ENCODE results near the gene IL1RN. TPM values are rescaled to one million over a fixed set of nuclear protein-coding genes. Genes with fewer than 3 reads are reported as not detected.

The IL1RN gene, protein sequence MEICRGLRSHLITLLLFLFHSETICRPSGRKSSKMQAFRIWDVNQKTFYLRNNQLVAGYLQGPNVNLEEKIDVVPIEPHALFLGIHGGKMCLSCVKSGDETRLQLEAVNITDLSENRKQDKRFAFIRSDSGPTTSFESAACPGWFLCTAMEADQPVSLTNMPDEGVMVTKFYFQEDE
- total RNA-seq (ENCODE audit: low replicate concordance) = not detected in 2 replicates

DNA sequence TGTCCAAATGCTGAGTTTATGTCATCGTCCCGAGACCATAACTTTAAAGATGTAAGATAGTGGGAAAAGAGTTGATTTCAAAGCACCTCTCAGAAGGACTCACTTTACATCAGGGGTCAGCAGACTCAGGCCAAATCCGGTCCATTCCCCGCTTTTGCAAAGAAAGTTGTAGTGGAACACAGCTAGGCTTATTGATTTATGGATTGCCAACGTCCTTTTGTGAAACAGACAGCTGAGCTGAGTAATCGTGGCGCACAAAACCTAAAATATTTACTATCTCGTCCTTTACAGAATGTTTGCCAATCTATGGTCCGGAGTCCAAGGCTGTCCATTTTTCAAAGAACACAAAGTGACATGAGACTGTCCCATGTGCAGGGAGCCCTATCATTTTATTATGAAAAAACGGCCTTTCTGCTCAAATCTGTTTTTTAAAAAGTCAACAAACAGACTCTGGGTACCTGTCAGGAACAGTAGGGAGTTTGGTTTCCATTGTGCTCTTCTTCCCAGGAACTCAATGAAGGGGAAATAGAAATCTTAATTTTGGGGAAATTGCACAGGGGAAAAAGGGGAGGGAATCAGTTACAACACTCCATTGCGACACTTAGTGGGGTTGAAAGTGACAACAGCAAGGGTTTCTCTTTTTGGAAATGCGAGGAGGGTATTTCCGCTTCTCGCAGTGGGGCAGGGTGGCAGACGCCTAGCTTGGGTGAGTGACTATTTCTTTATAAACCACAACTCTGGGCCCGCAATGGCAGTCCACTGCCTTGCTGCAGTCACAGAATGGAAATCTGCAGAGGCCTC, at the start of gene IL1RN:
Gene IL1RN, plus strand, starts transcription at position 754 of the 801 bp plus-strand sequence. Its CDS starts 27 bp downstream, at position 781.
- no peaks in the 10 kb centered on the region for H3K9me3 ChIP-seq (ENCODE audit: low read depth)
- H3K36me3 ChIP-seq = no peaks in the 10 kb centered on the region
- H3K4me3 Mint-ChIP-seq = no peak within 1 kb of the TSS
- no peak within 1 kb of the TSS for H3K9ac ChIP-seq
- TF ChIP-seq, protein P1, sequence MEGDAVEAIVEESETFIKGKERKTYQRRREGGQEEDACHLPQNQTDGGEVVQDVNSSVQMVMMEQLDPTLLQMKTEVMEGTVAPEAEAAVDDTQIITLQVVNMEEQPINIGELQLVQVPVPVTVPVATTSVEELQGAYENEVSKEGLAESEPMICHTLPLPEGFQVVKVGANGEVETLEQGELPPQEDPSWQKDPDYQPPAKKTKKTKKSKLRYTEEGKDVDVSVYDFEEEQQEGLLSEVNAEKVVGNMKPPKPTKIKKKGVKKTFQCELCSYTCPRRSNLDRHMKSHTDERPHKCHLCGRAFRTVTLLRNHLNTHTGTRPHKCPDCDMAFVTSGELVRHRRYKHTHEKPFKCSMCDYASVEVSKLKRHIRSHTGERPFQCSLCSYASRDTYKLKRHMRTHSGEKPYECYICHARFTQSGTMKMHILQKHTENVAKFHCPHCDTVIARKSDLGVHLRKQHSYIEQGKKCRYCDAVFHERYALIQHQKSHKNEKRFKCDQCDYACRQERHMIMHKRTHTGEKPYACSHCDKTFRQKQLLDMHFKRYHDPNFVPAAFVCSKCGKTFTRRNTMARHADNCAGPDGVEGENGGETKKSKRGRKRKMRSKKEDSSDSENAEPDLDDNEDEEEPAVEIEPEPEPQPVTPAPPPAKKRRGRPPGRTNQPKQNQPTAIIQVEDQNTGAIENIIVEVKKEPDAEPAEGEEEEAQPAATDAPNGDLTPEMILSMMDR (IDR thresholded peaks at IDR 0.05) = no peak
- TF ChIP-seq EZH2 (IDR thresholded peaks at IDR 0.05) = no peak
- TF ChIP-seq EZH2phosphoT487 (IDR thresholded peaks at IDR 0.05) = no peak
- H3K79me2 ChIP-seq (ENCODE audit: low read depth) = no peaks in the 10 kb centered on the region
- H4K20me1 ChIP-seq (ENCODE audit: low read depth) = no peaks in the 10 kb centered on the region
- DNase-seq (ENCODE audit: low spot score) = no peak
- no peak within 1 kb of the TSS for H3K4me3 ChIP-seq
- no peak within 1 kb of the TSS for H3K4me2 ChIP-seq
- H3K4me1 Mint-ChIP-seq = no peaks in the 10 kb centered on the region
- no peaks in the 10 kb centered on the region for H3F3A ChIP-seq (ENCODE audit: low read depth)
- no peak within 1 kb of the TSS for H2AFZ ChIP-seq (replicated peaks)
- H3K27ac ChIP-seq = no peak within 1 kb of the TSS
- H3K27me3 Mint-ChIP-seq (ENCODE audit: insufficient read depth, low read depth) = peaks cover 2% of the 10 kb centered on the region
- no peaks in the 10 kb centered on the region for H3K27me3 ChIP-seq
- no peaks in the 10 kb centered on the region for H3K36me3 Mint-ChIP-seq
- no peaks in the 10 kb centered on the region for H3K9me3 Mint-ChIP-seq
- no peaks in the 10 kb centered on the region for H3K4me1 ChIP-seq
- H3K27ac Mint-ChIP-seq = no peak within 1 kb of the TSS

DNA sequence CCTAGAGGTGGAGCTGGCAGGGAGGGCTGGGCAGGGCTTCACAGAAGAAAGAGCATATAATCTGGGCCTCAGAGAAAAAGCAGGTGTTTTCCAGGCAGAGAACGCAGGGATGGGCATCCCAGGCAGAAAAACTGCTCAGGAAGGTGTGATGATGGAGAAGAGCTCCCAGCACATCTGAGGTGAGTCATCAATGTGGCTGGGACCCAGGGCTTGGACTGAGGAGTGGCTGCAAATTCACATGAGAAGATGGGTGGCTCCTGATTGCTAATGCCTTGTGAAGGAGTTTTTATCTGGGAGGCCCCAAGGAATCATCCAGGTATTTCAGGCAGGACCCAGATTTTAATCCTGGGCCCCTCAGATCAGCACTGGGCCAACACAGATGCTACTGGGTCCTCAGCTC, 49.5 kb upstream of the IL1RN start:
- Mint-ChIP-seq H3K4me3 (no peak overlapping the region), H3K27me3 (ENCODE audit: insufficient read depth, low read depth) (peaks cover 22% of the 10 kb centered on the region), H3K9me3 (no peaks in the 10 kb centered on the region), H3K4me1 (no peaks in the 10 kb centered on the region), H3K27ac (no peak overlapping the region), H3K36me3 (no peaks in the 10 kb centered on the region)
- Histone ChIP-seq H3K4me2 (no peak overlapping the region), H3F3A (ENCODE audit: low read depth) (no peaks in the 10 kb centered on the region), H3K36me3 (no peaks in the 10 kb centered on the region), H3K9me3 (ENCODE audit: low read depth) (no peaks in the 10 kb centered on the region), H3K9ac (no peak overlapping the region), H4K20me1 (ENCODE audit: low read depth) (no peaks in the 10 kb centered on the region), H3K4me1 (no peaks in the 10 kb centered on the region), H3K27ac (no peak overlapping the region), H3K79me2 (ENCODE audit: low read depth) (no peaks in the 10 kb centered on the region), H3K4me3 (no peak overlapping the region), H3K27me3 (peaks cover 29% of the 10 kb centered on the region), H2AFZ (replicated peaks) (no peak overlapping the region)
- TF ChIP-seq, protein P1 (IDR thresholded peaks at IDR 0.05) = no peak
- no peak for TF ChIP-seq EZH2phosphoT487 (IDR thresholded peaks at IDR 0.05)
- no peak for TF ChIP-seq EZH2 (IDR thresholded peaks at IDR 0.05)
- no peak for DNase-seq (ENCODE audit: low spot score)

DNA sequence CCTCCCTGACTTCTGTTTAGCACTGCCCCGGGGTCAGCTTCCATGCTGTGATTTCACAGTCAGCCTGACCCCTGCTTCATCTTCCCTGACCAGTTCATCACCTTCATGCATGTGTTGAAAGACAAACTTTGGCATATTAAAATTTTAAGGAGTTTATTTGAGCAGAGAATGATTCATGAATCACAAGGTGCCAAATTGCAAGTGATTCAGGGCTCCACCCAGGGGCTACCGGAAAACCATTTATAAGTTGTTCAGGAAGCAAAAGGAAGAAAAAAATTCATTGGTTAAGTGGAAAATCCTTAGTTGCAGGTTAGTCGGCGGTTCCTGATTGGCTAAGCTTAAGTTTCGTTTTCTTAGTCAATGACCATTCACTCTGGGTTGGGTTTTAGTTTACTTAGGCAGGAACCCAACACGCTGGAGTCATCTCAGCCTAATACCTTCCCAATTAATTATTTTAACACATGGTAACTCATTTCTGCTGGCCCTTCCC, 49.0 kb upstream of the IL1RN start:
- Mint-ChIP-seq H3K9me3 (no peaks in the 10 kb centered on the region), H3K4me1 (no peaks in the 10 kb centered on the region), H3K4me3 (no peak overlapping the region), H3K36me3 (no peaks in the 10 kb centered on the region), H3K27ac (no peak overlapping the region), H3K27me3 (ENCODE audit: insufficient read depth, low read depth) (peaks cover 22% of the 10 kb centered on the region)
- no peaks in the 10 kb centered on the region for H3F3A ChIP-seq (ENCODE audit: low read depth)
- H4K20me1 ChIP-seq (ENCODE audit: low read depth) = no peaks in the 10 kb centered on the region
- no peak overlapping the region for H3K4me2 ChIP-seq
- no peak for DNase-seq (ENCODE audit: low spot score)
- H3K27me3 ChIP-seq = peaks cover 34% of the 10 kb centered on the region
- TF ChIP-seq EZH2phosphoT487 (IDR thresholded peaks at IDR 0.05) (no peak), EZH2 (IDR thresholded peaks at IDR 0.05) (no peak)
- TF ChIP-seq, protein P1 (IDR thresholded peaks at IDR 0.05) = no peak
- no peaks in the 10 kb centered on the region for H3K36me3 ChIP-seq
- H3K4me3 ChIP-seq = no peak overlapping the region
- no peaks in the 10 kb centered on the region for H3K9me3 ChIP-seq (ENCODE audit: low read depth)
- no peaks in the 10 kb centered on the region for H3K79me2 ChIP-seq (ENCODE audit: low read depth)
- H3K9ac ChIP-seq = no peak overlapping the region
- H3K27ac ChIP-seq = no peak overlapping the region
- H2AFZ ChIP-seq (replicated peaks) = no peak overlapping the region
- no peaks in the 10 kb centered on the region for H3K4me1 ChIP-seq

Measured in neural progenitor cell (in vitro differentiated cells).